HCT116 (cell line): Measurements from ENCODE around the gene PKP2. TPM values are rescaled to one million over a fixed set of nuclear protein-coding genes. Genes with fewer than 3 reads are reported as not detected.
"Not testable (repeated sequence)": the region's sequence is repeated elsewhere in the genome, so short reads cannot be mapped to it uniquely, and the experiment has no call there.

ENCODE experiments used
- ATAC-seq: fragments of 200-7000 bp; cut with Tn5 transposase; 2 replicates; pipeline ENCODE4 v1.9.1; 2020; ENCODE audit warnings: mild to moderate bottlenecking, moderate library complexity
- BruUV-seq: library from RNA; stranded (reverse); fragments of 400-500 nt; replicated peaks from 2 replicates; lab custom pipeline; 2021; lab: Mats Ljungman, UMichigan
- CTCF ChIA-PET: fragments of 300-600 bp; sonication (Branson Sonifier 250); formaldehyde crosslinking; loops from one replicate; lab custom pipeline; 2021; ENCODE audit warnings: antibody characterized with exemption; lab: Charles Lee
- POLR2A ChIA-PET: fragments of 300-600, 350-600 bp; sonication (Branson Sonifier 250); formaldehyde crosslinking; loops from one replicate; lab custom pipeline; 2021; ENCODE audit warnings: antibody characterized with exemption; lab: Charles Lee
- RAD21 ChIA-PET, 2 experiments: fragments of 300-600 bp; sonication (Branson Sonifier 250); formaldehyde crosslinking; loops; one replicate each; lab custom pipeline; 2023; ENCODE audit warnings: low total read pairs in 2 of 2; ENCODE audit not compliant: uncharacterized antibody in 2 of 2, unreplicated experiment in 2 of 2, low non-redundant PET in 1 of 2; lab: Charles Lee
- DNase-seq: peaks from one replicate; pipeline ENCODE4 v3.0.0-alpha.2; 2010; ENCODE audit warnings: low read depth, low spot score
- H2AFZ ChIP-seq: fragments of 200-600 bp; shearing (Covaris generic), sonication (generic); 2 replicates; pipeline ENCODE4 v1.6.1; 2017; ENCODE audit warnings: low read depth, mixed run types, mixed read lengths, antibody characterized with exemption, low read length; ENCODE audit not compliant: poor library complexity, severe bottlenecking
- H3K27ac ChIP-seq: 2 replicates; pipeline ENCODE4 v1.5.1; 2012; ENCODE audit warnings: low read depth, low read length
- H3K27me3 ChIP-seq: fragments of 200-600 bp; sonication (generic); 2 replicates; pipeline ENCODE4 v1.6.1; 2016; ENCODE audit warnings: mixed run types, low read length, mixed read lengths; ENCODE audit not compliant: insufficient read depth
- H3K36me3 ChIP-seq, 2 experiments: fragments of 200-500 bp in 1 of 2; fragments of 200-600 bp in 1 of 2; sonication (Bioruptor generic) in 1 of 2; sonication (generic) in 1 of 2; 2 replicates each; pipeline versions ENCODE4 v1.5.1 to v1.6.1; 2014 to 2016; ENCODE audit warnings: low read length in 2 of 2, inconsistent platforms in 1 of 2, mixed read lengths in 1 of 2, mixed run types in 1 of 2; ENCODE audit not compliant: insufficient read depth in 2 of 2, control insufficient read depth in 1 of 2
- H3K4me1 ChIP-seq, 2 experiments: fragments of 200-600 bp in 1 of 2; sonication (generic) in 1 of 2; 2 replicates each; pipeline versions ENCODE4 v1.5.1 to v1.6.1; 2012 to 2017; ENCODE audit warnings: low read length in 2 of 2, inconsistent platforms in 1 of 2, mild to moderate bottlenecking in 1 of 2, mixed read lengths in 1 of 2, mixed run types in 1 of 2, moderate library complexity in 1 of 2; ENCODE audit not compliant: insufficient read depth in 2 of 2, control insufficient read depth in 1 of 2
- H3K4me2 ChIP-seq: fragments of 200-600 bp; sonication (generic); 2 replicates; pipeline ENCODE4 v1.6.1; 2017; ENCODE audit warnings: mixed run types, low read length, mixed read lengths
- H3K4me3 ChIP-seq, 2 experiments: fragments of 200-600 bp in 1 of 2; sonication (generic) in 1 of 2; replicated peaks in 1 of 2; 2 replicates each; pipeline ENCODE4 v1.5.1; 2011 to 2016; ENCODE audit warnings: low read length in 2 of 2, control low read depth in 1 of 2, low read depth in 1 of 2, mild to moderate bottlenecking in 1 of 2, mixed read lengths in 1 of 2, mixed run types in 1 of 2
- H3K79me2 ChIP-seq: fragments of 200-600 bp; sonication (generic); 2 replicates; pipeline ENCODE4 v1.6.1; 2017; ENCODE audit warnings: mild to moderate bottlenecking, mixed run types, low read length, moderate library complexity, mixed read lengths; ENCODE audit not compliant: insufficient read depth
- H3K9ac ChIP-seq: fragments of 200-600 bp; sonication (generic); 2 replicates; pipeline ENCODE4 v1.6.1; 2016; ENCODE audit warnings: low read length, mixed read lengths
- H3K9me2 ChIP-seq: fragments of 200-600 bp; sonication (generic), shearing (Covaris generic); 2 replicates; pipeline ENCODE4 v1.6.1; 2017; ENCODE audit warnings: mixed run types, mild to moderate bottlenecking, moderate library complexity; ENCODE audit not compliant: insufficient read depth
- H3K9me3 ChIP-seq, 2 experiments: fragments of 200-500 bp in 1 of 2; fragments of 200-600 bp in 1 of 2; sonication (Bioruptor generic) in 1 of 2; sonication (generic) in 1 of 2; 2 replicates each; pipeline ENCODE4 v1.6.1; 2014 to 2017; ENCODE audit warnings: low read length in 2 of 2, mixed read lengths in 2 of 2, inconsistent platforms in 1 of 2, low read depth in 1 of 2, mild to moderate bottlenecking in 1 of 2, mixed run types in 1 of 2, moderate library complexity in 1 of 2; ENCODE audit not compliant: control insufficient read depth in 1 of 2, insufficient read depth in 1 of 2
- H4K20me1 ChIP-seq: fragments of 200-600 bp; sonication (generic), shearing (Covaris generic); 2 replicates; pipeline ENCODE4 v1.6.1; 2017; ENCODE audit warnings: mixed run types, mild to moderate bottlenecking, moderate library complexity; ENCODE audit not compliant: insufficient read depth
- intact Hi-C: fragments of 100-400 bp; cut with micrococcal nuclease; formaldehyde crosslinking; loops from 2 replicates; pipeline ENCODE4 v1.10.0; 2022
- total RNA-seq: library from RNA; stranded (reverse); gene quantifications from one replicate; pipeline ENCODE4 v1.2.1, GENCODE V29; 2021; ENCODE audit not compliant: unreplicated experiment
- TF ChIP-seq, protein P1 (sequence below): IDR thresholded peaks from 2 replicates; pipeline ENCODE4 v1.6.1; 2012; ENCODE audit warnings: low read depth

The PKP2 gene
- total RNA-seq, 1 experiment from 2014 or later = 21.5 TPM

DNA sequence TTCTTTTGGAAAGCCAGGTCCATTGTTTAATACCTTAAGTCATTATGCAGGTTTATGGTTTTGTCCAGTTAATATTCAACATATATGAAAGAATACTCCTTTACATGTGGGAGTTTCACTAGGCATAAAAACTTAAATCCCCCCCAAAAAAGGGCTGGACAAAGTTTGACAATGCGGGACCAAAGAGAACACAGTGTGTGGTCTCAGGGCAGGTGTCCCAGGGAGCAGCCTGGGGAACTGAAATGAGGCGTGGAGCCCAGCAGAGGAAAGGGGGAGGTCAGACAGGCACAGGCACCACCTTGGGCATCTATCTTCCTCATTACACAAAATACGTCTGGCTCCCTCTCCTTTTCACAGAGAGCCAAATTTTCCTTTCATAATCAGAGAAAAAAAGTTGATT lies 22.5 kb downstream of the PKP2 start:
- TF ChIP-seq, protein P1, sequence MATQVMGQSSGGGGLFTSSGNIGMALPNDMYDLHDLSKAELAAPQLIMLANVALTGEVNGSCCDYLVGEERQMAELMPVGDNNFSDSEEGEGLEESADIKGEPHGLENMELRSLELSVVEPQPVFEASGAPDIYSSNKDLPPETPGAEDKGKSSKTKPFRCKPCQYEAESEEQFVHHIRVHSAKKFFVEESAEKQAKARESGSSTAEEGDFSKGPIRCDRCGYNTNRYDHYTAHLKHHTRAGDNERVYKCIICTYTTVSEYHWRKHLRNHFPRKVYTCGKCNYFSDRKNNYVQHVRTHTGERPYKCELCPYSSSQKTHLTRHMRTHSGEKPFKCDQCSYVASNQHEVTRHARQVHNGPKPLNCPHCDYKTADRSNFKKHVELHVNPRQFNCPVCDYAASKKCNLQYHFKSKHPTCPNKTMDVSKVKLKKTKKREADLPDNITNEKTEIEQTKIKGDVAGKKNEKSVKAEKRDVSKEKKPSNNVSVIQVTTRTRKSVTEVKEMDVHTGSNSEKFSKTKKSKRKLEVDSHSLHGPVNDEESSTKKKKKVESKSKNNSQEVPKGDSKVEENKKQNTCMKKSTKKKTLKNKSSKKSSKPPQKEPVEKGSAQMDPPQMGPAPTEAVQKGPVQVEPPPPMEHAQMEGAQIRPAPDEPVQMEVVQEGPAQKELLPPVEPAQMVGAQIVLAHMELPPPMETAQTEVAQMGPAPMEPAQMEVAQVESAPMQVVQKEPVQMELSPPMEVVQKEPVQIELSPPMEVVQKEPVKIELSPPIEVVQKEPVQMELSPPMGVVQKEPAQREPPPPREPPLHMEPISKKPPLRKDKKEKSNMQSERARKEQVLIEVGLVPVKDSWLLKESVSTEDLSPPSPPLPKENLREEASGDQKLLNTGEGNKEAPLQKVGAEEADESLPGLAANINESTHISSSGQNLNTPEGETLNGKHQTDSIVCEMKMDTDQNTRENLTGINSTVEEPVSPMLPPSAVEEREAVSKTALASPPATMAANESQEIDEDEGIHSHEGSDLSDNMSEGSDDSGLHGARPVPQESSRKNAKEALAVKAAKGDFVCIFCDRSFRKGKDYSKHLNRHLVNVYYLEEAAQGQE = no peak
- TF ChIP-seq, all 23 proteins: peak for 0
- ChIA-PET CTCF (no interaction called here), POLR2A (no interaction called here), RAD21 (no interaction called here)
- Histone ChIP-seq H3K9me3 (no peaks in the 10 kb centered on the region), H4K20me1 (no peaks in the 10 kb centered on the region), H3K9me2 (no peaks in the 10 kb centered on the region), H3K4me1 (peaks cover 0 to 3% of the 10 kb centered on the region in 2 experiments; a peak in 1 of 4 replicates), H2AFZ (no peak overlapping the region), H3K36me3 (peaks cover 0 to 6% of the 10 kb centered on the region in 2 experiments; a peak in 2 of 4 replicates), H3K9ac (no peak overlapping the region), H3K4me2 (no peak overlapping the region), H3K27ac (no peak overlapping the region), H3K4me3 (no peak overlapping the region), H3K27me3 (no peaks in the 10 kb centered on the region), H3K79me2 (0 out of 2 replicates have a peak, but pooled peaks cover 4% of the 10 kb centered on the region)
- no peak for ATAC-seq
- no TSS peak for BruUV-seq
- intact Hi-C loops = no loop called here
- DNase-seq = no peak

DNA sequence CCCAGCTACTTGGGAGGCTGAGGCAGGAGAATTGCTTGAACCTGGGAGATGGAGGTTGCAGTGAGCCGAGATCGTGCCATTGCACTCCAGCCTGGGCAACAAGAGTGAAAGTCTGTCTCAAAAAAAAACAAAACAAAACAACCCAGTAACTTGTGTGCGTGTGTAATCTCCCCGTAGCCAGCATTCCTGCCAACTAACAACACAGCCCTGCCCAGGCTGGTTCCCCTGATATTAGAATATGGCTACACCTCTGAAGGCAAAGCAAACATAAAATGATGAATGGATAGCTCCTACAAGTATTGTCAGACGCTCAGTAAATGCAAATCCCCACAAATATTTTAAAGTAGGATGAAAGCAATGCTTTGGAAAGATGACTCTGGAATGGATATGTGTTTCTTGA lies 24.2 kb downstream of the PKP2 start:
- H3K9me2 ChIP-seq, H4K20me1 ChIP-seq, H3K27ac ChIP-seq, RAD21 ChIA-PET, H3K79me2 ChIP-seq, H3K4me2 ChIP-seq, H3K27me3 ChIP-seq, H3K36me3 ChIP-seq, CTCF ChIA-PET, H2AFZ ChIP-seq, intact Hi-C loops, BruUV-seq, DNase-seq, H3K4me3 ChIP-seq, ATAC-seq, POLR2A ChIA-PET, H3K4me1 ChIP-seq, H3K9me3 ChIP-seq, H3K9ac ChIP-seq: not testable (repeated sequence)
